HG03520 (cell line): Measurements from ENCODE around the gene RPL29.

Experiments
- ATAC-seq: cut with Tn5 transposase; IDR thresholded peaks from one replicate; pipeline ENCODE4 v1.9.1; 2021; ENCODE audit warnings: mild to moderate bottlenecking, moderate library complexity; ENCODE audit not compliant: unreplicated experiment

The RPL29 gene

GRCh38 chr3:51947215-51947900 lies 48.3 kb downstream of the RPL29 start:
- no peak for ATAC-seq

- no peak for ATAC-seq
Observed at GRCh38 chr3:51946796-51947195, 48.9 kb downstream of the RPL29 start.

GRCh38 chr3:51945926-51946705 lies 49.6 kb downstream of the RPL29 start:
- ATAC-seq, result no peak

GRCh38 chr3:51945031-51945840 lies 50.5 kb downstream of the RPL29 start:
- ATAC-seq, result no peak

- ATAC-seq, result no peak
Observed at GRCh38 chr3:51944451-51945021, 51.2 kb downstream of the RPL29 start.
